NCI-H446 (cell line): ENCODE results near the gene GALM.
"Not testable (repeated sequence)": the region's sequence is repeated elsewhere in the genome, so short reads cannot be mapped to it uniquely, and the experiment has no call there.

ENCODE experiments used
- DNase-seq, 2 experiments: peaks; one replicate each; lab custom pipeline; 2025; lab: John Stamatoyannopoulos, UW

The GALM gene

GRCh38 chr2:38711558-38711957, 45.6 kb downstream of the GALM start:
- no peak for DNase-seq

- no peak for DNase-seq
These were observed 46.5 kb downstream of the GALM start for GRCh38 chr2:38712413-38712812.

GRCh38 chr2:38712871-38713270, 47.0 kb downstream of the GALM start:
- DNase-seq = no peak

GRCh38 chr2:38713338-38713737, 47.4 kb downstream of the GALM start:
- DNase-seq = no peak

DNA sequence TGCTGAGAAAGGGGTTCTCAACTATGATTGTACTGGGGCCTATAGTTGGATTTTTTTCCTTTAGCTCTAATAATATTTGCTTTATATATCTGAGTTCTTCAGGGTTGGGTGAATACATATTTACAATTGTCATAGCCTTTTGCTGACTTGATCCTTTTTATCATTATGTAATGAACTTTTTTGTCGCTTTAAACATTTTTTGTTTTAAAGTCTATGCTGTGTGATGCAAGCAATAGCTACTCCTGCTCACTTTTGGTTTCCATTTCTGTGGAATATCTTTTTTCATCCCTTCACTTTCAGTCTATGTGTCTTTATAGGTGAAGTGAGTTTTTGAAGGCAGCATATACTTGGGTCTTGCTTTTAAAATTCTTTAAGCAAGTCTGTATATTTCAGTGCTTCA, 49.0 kb downstream of the GALM start:
- DNase-seq = not testable (repeated sequence)

DNA sequence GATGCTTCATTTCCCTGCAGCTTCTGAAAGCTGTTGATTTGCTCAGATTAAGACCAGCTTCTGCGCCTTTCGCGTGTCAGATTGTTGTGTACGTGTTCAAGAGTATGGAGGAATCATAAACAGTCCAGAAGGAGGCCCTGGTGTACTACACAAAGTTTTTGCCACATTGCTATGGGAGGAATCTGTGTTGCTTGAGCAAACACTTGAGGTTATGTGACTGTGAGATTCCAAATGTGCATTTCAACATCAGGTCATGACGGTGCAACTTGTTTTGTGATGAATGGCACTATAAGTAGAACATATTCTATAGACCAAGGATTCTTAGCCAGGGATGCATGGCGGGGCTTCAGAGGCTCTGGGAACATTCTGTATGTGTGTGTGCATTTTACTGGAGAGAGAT, 50.3 kb downstream of the GALM start:
- no peak for DNase-seq

DNA sequence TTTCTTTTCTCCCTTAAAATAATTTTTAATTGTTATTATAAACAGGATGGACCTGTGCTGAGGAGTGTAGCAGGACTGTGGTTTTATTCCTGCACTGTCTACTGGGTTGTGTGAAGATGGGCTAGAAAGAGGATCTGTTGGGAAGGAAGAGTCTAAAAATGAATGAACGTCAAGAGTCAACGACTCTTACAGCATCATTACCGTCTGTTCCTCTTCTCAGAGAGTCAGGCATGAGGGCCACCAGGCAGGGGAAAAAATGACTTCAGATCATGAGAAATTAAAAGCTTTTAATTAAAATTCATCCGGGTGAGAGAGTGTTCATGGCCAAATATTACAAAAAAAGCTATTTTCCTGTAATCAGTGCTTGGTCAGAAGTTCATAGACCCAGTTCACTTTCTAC, 52.7 kb downstream of the GALM start:
- DNase-seq = no peak

DNA sequence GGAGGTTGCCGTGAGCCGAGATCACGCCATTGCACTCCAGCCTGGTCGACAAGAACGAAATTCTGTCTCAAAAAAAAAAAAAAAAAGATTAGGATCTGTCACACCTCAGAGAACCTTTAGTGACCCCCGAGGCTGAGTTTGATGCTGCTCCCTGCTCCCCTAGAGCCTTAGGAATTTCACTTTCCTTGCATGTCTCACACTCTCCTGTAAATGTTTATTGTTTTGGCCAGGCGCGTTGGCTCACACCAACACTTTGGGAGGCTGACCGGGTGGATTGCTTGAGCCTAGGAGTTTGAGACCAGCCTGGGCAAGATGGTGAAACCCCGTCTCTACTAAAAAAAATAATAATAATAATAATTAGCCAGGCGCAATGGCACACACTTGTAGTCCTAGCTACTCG, 53.8 kb downstream of the GALM start:
- no peak for DNase-seq

GRCh38 chr2:38720613-38721241, 54.8 kb downstream of the GALM start:
- DNase-seq = peak; percentile 77 to 94

- DNase-seq = peak in 1 of 2 experiments; percentile 21
These were observed 56.6 kb downstream of the GALM start for GRCh38 chr2:38722271-38723061.

DNA sequence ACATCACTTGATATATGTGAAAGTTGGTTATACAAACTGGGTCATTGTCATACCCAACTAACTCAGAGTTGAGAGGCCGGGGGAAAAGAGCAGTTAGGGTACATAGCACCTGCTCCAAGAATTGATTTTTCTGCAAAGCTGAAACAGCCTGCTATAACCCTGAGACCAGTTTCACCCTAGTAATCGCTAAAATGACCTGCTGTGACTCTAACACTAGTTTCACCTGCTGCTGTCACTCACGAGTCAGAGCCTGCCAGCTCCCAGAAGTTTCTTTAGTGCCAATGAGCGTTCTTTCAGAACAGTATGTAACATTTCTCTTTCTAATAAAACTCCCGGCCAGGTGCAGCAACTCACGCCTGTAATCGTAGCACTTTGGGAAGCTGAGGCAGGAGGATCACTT, 57.3 kb downstream of the GALM start:
- no peak for DNase-seq

DNA sequence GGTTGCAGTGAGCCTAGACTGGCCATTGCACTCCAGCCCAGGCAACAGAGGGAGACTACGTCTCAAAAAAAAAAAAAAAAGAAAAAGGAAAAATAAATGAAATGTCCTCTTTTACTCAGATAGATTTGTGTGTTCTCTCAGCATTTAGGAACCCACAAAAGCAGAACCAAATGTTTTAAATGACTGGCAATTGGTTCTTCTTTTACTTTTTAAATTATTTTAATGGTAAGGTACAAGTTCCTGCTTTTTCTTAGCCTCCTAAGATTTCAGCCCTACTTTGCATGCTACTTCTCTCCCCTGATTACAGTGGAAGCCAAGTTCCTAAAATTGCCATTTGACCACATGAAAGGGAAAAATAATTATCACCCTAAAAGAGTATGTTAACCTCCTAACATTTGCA, 61.7 kb downstream of the GALM start:
- no peak for DNase-seq

DNA sequence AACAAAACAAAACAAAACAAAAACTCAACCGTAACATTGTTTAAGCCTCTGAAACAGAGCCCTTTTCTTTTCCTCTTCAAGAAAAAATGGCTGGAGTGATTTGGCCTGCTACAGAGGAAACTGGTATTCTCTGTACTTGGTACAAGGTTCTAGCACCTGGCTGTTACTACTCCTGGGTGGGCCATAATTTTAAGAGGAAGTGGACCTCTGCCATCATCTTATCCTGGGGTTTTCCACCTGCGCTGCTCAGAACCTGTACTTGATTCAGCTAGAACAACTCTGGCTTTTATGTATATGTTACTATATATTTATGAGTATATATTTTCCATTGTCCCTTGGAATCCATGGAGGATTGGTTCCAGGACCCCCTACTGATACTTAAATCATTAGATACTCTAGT, 62.8 kb downstream of the GALM start:
- no peak for DNase-seq

DNA sequence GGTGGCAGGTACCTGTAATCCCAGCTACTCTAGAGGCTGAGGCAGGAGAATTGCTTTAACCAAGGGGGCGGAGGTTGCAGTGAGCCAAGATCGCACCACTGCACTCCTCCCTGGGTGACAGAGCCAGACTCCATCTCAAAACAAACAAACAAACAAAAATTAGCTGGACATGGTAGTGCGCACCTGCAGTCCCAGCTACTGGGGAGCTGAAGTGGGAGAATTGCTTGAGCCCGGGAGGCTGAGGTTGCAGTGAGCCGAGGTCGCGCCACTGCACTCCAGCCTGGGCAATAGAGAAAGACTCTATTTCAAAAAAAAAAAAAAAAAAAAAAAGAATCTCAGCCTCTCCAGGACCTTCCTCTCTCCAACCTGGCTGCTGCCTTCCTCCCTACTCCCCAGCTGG, 65.2 kb downstream of the GALM start:
- no peak for DNase-seq

- DNase-seq = no peak
These were observed 65.8 kb downstream of the GALM start for GRCh38 chr2:38731684-38732221.

- no peak for DNase-seq
These were observed 67.5 kb downstream of the GALM start for GRCh38 chr2:38733300-38733971.

- no peak for DNase-seq
These were observed 68.6 kb downstream of the GALM start for GRCh38 chr2:38734299-38735058.

- no peak for DNase-seq
These were observed 70.0 kb downstream of the GALM start for GRCh38 chr2:38735999-38736320.

GRCh38 chr2:38737000-38737698, 71.2 kb downstream of the GALM start:
- DNase-seq = peak in 1 of 2 experiments; percentile 24

DNA sequence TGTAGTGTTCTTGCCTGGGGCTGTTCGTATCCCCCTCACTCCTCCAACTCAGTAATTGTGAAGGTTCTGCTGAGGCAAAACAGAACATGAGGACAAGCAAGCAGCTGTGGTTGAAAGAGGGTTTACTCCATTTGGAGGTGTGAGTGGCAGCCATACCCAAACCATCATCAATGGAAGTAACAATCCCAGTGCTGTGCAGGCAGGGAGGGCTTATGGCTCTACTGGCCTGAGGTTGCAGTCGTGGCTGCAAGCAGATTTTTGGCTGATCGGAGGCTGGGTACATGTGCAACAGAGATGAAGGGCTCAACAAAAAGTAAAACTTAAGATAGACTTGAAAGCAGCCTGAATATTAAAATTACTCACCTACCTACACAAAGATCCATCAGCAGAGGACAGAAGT, 72.0 kb downstream of the GALM start:
- DNase-seq = no peak

GRCh38 chr2:38739524-38739923, 73.6 kb downstream of the GALM start:
- no peak for DNase-seq
